Right kidney (tissue), 1 donor: ENCODE data around the gene GDF2.

Experiments used
- DNase-seq: peaks from one replicate; pipeline ENCODE4 v3.0.0-alpha.2; 2016

GDF2 gene

DNA sequence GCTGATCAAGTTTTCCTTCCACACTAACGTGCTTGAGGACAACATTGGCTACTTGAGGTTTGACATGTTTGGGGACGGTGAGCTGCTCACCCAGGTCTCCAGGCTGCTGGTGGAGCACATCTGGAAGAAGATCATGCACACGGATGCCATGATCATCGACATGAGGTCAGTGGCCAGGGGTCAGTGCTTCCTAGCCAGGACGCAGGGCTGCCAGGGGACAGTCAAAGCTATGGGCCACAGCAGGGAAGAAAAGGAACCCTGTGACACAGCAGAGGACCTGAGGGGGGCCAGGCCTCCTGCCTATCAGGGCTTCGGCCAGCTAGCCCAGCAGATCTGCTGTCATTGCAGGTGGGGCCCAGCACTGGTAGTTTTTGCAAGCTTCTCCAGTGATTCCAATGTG is 31.1 kb downstream of the GDF2 start:
- DNase-seq: no peak

DNA sequence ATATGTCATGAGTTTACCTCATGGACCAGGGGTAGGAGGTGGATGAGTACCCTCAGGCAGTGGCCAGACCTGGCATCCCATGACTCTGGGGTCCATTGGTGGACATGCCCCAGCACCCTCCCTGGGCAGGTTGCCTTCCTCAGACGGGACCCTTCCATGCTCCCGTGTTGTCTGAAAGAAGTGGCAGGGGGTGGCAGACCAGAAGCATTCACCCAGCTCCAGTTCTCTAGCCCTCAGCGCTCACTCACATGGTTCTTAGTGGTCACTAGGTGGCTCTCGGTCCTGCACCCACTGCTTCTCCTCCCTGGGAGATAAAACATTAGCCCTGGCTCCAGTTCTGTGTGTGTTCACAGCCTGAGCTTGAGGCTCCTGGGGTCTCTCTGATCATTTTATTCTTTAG is 31.9 kb downstream of the GDF2 start:
- no peak for DNase-seq

DNA sequence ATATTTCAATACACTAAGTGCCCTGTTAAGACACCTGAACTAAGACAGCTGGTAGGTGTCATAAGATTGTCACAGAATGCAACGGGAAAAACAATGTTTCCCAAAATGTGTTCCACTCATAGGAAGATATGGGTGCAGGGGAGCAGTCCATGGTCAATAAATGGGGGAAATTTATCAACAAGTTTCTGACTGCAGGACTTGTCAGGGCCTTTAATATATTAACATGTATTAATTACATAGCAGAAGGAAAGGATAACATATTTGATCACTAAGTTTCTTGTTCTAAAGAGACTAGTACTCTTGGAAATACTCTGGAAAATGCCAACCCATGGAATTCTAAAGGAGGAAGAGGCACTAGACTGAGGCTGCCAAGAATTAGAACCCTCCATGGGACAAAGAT is 32.6 kb downstream of the GDF2 start:
- no peak for DNase-seq

DNA sequence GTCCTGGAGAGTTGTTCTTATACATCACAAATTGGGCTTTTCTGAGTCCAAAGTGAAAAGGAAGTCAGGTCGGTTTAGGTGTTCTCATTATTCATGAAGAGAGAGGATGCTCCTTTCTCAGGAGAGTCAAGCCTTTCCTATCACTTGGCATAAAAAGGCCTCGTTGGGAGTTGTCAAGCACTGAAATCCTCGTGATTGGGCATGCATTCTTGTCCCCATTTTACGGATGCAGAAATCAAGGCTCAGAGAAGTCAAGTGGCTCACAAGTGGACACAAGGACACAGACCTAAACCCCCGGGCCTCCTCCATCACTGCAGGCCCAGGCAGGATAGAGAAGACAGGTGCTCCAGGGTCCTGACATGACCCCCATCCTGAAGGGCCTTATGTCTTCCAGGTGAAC is 34.5 kb downstream of the GDF2 start:
- DNase-seq: no peak

DNA sequence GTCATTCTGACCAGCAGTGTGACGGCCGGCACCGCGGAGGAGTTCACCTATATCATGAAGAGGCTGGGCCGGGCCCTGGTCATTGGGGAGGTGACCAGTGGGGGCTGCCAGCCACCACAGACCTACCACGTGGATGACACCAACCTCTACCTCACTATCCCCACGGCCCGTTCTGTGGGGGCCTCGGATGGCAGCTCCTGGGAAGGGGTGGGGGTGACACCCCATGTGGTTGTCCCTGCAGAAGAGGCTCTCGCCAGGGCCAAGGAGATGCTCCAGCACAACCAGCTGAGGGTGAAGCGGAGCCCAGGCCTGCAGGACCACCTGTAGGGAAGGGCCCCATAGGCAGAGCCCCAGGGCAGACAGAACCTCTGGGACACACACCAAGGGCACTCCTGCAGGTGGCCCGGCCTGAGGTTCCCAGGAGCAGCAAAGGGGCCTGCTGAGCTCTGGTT is 34.9 kb downstream of the GDF2 start:
- DNase-seq: no peak

DNA sequence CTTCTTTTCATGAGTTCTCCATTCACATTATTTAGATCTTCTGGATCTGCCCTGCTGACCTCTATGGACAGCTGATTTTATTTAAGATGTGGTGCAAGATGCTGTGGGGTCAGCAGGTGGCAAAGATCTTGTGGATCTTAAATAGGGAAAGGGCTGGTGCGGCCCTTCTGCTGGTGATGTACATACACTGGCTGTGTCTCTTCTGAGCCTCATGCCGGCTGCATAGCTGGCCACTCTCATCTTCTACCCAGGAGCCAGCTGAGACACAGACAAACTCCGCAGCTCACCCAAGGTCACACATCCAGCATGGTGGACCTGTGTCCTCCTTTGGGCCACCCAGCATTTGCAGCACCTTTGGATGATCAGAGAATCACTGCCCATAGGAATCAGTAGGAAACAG is 35.7 kb downstream of the GDF2 start:
- no peak for DNase-seq

DNA sequence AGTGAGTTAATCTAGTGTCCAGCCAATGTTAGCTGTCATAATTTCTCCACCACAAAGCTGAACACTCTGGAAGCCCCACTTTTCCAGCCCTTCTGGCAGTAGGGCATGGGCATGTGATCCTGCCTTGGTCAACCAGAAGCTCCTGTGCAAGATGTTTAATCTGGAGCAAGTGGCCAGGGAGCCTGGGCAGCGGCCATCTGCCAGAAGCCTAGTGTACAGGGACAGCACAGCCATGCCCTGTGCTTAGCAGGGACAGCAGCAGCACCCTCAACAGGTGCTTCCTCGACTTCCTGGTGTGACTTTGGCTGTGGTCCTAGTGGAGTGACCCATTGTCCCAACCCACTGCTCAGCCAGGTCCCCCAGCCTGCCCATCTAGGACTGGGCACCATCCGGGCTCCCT is 36.2 kb downstream of the GDF2 start:
- no peak for DNase-seq

DNA sequence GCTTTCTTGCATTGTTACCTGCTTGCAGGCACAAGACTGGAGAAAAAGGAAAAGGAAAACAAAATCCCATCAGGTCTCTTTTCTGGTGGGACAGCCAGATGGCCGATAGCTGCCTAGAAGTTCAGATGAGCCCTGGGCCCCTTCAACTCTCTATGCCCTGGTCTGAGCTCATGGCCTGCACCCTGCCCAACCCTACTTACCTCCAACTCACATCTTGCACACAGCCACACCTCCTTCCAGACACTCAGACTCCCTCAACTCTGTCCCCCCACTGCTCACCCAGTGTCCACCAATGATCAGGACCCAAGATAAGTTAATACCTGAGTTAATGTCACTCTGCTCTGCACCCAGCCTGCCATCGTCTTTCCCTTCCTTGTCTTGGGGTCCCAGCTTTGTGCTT is 36.8 kb downstream of the GDF2 start:
- DNase-seq: no peak

DNA sequence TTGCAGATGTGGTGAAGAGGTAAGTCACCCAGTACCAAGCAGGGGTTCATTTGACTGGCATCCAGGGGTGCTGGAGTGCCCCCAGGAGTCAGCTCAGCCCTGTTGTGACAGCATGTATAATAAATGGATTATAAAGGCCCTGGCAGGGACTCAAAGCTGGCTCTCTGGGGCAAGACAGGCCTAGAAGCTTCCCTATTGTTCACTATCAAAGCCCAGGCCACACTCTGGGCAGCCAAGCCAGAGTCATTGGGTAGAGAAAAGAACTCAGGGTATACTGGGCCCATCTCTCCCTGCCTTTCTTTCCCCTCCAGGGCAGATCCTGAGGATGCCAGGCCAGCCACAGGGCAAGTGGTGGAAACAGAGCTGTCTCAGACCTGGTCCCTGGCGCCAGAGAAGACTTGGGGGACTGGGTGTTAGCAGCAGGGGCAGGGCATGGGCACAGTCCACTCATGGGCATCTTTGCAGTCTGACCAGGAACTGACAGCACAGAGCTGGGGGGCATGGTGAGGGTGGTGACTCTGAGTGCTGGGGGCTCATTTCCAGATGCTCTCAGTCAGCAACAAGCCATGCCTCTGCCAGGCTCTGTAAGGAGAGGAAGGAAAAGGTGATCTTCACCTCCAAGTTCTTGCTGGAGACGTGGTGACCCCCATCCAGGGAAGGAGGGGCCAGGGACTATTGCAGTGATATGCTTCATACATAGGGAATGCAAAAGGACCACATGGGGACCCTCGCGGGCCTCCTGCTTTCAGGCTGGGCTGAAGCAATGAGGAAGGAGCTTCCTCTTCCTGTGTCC is 37.6 kb downstream of the GDF2 start:
- DNase-seq: no peak

DNA sequence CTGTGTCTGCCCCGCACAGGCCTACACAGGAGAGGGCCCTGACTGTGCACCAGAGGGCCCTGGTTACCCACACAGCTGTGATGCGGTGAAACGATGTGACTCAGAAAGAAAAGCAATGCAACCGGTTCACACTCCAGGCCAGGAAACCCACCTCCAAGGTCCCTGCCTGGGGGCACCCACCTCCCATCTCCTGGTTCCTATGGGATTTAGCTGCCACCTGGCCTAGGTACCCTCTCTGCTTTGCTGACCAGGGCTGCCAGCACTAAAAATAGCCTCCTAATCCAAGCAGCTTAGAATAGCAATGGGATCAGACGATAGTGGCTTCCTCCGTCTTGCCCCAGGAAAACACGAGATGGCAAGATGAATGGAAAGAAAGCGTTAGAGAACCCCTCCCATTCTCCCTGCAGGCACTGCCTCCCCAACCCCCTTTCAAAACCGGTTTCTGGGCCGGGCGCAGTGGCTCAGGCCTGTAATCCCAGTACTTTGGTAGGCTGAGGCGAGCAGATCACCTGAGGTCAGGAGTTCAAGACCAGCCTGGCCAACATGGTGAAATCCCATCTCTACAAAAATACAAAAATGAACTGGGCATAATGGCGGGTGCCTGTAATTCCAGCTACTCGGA is 38.3 kb downstream of the GDF2 start:
- DNase-seq: no peak

DNA sequence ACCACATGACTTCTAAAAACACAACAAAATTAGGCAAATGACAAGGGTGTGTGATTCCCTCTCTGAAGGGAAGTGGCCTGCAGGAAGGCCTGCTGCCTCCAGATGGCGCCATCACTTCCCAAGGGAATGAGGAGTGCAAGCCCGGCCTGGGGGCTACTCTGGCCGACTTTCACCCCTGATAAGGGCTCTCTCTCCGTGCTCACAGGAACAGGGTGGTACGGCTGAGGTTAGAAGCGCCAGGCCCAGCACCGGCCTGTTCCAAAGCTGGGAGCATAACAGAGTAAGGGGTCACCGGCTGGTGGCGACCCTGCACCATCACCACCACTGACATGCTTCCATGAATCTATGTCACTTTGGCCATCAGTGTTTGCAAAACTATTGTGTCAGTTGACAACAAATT is 39.0 kb downstream of the GDF2 start:
- no peak for DNase-seq

DNA sequence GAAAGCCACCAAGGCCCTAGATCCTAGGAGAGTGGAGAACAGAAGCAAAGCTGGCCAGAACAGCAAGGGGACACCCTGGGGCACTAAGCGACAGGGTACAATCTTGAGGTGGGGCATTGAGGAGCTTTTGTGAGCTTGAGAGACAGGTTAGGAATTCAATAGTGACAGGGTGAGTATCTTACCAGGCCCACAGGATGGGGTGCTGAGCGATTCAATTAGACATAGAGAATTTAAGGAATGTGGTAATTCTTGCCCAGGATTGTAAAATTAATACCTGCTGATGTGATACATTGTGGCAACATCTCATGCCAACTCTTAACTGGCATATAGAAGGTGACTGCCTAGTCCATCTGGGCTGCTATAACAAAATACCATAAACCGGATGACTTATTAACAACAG is 39.9 kb downstream of the GDF2 start:
- DNase-seq: no peak

DNA sequence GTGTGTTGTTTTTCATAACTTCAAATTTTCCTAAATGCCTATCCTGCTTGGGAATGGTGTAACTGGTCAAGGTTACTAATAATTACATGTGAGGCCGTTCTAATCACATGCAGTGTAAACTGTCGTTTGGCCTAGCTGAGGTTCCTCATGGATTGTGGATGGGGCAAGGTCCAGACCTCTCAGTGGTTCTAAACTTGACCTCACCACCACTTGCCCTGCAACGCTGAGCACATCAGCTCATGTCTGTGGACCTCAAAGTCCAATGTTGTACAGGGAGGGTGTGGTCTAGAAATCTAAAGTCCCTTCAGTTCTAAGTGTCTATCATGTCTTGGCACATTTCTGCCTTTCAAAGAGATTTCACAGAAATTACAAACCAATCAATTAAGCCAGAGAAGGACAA is 41.5 kb downstream of the GDF2 start:
- no peak for DNase-seq

DNA sequence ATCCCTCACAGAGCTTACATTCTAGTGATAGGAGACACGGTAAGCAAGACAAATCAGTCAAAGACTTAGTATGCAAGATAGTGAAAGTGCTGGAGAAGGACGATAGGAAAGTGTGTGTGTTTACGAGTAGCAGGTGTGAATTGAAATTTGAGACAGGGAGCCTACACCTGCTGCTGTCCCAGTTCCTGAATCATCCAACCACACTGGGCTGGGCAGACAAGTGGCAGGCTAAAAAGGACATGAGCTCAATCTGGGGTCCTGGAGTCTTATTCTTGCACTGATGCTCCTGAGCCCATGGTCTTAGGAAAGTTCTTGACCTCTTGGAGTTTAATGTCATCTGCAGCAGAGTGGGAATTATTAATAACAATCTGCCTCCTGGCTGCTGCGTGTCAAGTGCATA is 42.1 kb downstream of the GDF2 start:
- no peak for DNase-seq

DNA sequence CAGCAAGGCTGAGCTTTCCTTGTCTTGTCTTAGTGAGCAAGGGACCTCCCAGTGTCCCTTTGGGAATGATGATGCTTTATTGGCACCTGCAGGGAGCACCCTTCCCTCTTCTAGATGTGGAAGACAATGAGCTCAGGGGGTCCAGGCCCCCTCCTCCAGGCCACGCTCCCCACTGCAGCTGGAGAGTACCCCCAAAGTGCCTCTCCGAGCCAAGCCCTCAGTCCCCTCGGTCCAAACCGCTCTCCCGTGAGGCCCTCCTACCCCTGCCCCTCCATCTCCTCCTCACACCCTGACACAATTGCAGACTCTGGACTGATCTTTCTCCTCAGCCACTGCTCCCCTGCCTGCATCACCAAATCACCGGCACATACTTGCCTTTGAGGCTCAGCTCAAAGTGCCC is 42.7 kb downstream of the GDF2 start:
- DNase-seq: no peak

DNA sequence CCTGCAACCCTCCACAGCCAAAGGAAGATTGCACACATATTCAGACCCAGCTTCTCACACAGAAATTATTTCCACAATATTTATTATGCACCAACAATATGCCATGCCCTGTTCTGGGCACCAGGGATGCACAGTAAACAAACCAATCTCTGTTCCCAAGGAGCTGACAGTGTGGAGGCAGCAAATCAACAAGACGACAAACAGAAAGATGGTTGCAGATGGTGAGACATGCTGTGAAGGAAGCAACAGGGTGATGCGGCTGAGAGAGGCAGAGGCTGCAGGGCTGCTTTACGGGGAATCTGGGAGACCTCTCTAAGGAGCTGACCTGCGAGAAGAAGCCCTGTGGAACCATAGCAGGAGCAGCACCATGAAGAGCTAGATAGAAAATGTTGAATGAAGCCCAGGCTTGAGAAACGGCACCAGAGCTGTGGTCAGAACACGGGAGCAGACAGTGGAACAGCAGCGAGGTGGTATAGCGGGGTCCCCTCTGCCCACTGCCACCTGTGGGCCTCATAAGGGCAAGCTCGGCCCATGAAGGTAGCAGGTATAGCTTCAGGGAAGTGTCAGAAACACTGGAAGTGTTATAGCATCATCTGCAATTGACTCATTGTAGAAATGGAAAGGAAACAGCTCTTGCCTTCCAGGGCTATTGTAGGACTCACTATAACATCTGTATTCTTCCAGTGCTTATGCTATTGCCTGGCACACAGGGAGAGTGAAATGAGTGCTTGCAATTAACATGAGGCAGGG is 43.4 kb downstream of the GDF2 start:
- DNase-seq: no peak

DNA sequence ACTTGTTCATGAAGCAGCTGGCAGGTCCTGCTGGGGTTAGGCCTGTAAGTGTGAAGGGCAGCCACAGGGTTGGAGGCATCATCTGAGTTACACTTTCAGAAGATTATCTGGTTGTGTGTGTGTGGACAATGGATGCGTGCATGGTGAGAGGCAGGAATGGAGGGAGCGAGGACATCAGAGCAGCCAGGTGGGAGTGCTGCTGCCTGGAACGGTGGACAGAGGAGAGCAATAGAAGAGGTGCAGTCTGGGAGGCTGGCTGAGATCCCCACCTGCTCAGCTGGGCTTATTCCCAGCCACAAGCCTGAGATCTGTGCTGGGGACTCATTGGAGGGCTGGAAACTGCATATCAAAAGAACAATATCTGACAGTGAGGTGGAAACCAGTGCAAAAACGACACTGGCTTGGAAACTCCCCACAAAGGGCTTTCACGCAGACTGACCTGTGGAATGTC is 44.0 kb downstream of the GDF2 start:
- no peak for DNase-seq

DNA sequence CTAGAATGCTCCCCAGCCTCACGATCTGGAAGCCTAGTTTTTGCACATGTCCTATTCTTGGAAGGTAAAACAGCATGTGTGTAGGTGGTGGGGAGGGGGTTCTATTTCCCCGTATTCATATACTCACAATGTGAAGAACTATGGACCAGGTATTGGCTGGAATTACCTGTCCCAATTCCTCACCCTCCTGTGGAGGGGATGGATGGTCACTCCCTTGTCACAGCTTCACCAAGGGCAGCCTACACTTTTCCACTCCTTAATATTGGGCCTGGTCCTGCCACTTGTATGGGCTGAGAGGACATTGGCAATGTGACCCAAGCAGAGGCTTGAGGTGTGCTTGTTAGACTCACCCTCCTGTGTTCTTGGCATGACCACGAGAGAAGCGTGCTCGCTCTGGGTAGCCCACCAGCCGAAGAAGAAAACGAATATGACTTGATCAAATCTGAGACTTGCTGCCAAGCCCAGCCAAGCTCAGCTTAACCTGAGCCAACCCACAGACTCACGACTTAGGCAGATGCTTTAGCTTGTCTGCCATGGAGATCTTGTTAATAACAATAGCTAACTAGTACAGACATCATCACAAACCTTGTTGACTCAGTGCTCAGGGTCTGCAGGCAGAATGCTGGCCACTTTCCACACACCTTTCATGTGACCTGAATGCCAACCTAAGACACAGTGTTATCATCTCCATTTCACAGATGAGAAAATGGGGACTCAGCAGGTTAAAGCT is 44.6 kb downstream of the GDF2 start:
- no peak for DNase-seq

DNA sequence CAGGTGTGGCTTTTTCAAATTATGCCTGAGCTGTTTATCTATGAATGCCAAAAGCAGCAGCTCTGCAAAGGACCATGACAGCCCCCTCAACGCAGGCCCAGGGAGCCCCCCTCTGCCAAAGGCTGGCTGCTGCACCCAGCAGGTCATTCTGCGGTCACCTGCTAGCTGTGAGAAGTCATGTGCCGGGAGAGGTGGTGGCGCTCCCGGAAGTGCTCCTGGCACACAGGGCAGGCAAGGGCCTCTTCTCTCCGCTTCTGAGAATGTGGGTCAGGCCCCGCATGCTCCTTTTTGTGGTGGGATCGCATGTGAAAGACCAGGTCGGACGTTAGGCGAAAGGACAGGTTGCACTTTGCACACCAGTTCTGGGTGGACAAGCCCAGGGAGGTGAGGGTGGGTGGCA is 45.4 kb downstream of the GDF2 start:
- DNase-seq: no peak

DNA sequence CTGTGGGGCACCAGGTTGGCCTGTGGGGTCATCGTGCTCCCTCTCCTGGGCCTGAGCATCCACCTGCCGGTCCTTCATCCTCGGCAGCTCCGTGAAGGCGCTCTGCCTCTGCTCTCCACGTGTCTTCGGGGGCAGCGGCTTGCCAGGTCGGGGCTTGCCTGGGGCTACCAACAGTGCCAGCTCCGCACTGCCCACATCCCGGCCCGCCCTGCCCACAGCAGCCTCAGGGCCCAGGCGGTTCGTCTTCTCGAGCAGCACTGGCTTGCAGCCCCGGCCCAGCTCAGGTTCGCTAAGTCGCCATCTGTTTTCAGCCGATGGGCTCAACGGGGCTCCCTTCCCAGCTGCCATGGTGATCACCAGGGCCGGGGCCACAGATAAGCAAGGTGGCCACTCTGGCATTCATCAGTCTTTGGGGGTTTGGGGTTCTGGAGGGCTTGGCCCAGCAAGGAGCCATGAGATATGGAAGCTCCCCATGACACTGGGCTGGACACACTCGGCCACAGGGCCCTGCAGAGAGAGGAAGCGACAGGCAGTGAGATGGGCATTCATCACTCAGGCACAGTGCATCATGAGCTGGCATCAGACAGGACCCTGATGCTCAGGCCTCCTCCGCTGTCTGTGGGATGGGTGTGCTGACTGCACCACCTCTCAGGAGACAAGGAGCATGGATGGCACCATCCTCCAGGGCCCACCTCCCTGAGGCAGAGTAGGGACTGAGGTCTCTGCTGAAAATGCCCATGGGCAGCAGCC is 46.4 kb downstream of the GDF2 start:
- no peak for DNase-seq

DNA sequence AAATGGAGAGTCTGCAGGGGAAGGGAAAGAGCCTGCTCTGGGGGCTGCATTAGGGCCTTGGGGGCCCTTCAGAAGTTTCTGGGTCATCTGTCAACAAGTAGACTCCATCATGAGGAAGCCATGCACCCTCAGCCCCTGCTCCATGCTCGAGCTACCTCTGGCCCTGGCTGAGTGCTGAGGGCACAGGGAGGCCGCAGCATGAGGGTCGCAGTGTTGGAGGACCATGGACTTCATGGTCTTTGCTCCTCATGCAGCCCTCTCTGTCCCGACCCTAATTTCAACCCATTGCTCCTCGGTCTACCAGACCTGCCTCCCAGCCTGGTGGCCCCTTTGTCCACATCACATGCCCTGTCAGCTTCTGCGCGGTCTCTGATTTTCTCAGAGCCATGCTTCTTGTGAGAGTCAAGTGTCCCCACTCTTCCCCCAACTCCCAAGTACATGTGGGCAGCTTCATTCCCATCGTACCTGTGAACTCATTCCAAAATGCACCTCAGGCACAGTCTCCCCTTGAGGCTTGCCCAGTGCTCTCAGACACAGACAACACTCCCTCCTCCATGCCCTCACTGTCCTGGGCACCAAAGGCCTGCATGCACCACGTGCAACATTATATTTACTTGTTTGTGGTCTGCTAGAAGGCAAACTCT is 47.1 kb downstream of the GDF2 start:
- DNase-seq: no peak
